Panc1 (cell line): ENCODE measurements around the gene TIAM2. TPM values are rescaled to one million over a fixed set of nuclear protein-coding genes. Genes with fewer than 3 reads are reported as not detected.

Source experiments
- ATAC-seq: fragments of 200-7000 bp; cut with Tn5 transposase; 2 replicates; pipeline ENCODE4 v1.9.1; 2020; ENCODE audit warnings: mild to moderate bottlenecking, moderate library complexity
- BruUV-seq: library from RNA; stranded (reverse); fragments of 400-500 nt; replicated peaks from 2 replicates; lab custom pipeline; 2021; lab: Mats Ljungman, UMichigan
- CTCF ChIA-PET: fragments of 300-600 bp; sonication (Branson Sonifier 250); formaldehyde crosslinking; loops from one replicate; lab custom pipeline; 2022; ENCODE audit warnings: antibody characterized with exemption; lab: Charles Lee
- POLR2A ChIA-PET: fragments of 300-600 bp; sonication (Branson Sonifier 250); formaldehyde crosslinking; loops from one replicate; lab custom pipeline; 2022; ENCODE audit warnings: antibody characterized with exemption; lab: Charles Lee
- DNase-seq: peaks from one replicate; pipeline ENCODE4 v3.0.0-alpha.2; 2010; ENCODE audit warnings: low read depth, low spot score
- H3K27ac ChIP-seq: 2 replicates; pipeline ENCODE4 v1.5.1; 2011; ENCODE audit warnings: mild to moderate bottlenecking, low read length, inconsistent platforms
- H3K27me3 ChIP-seq: fragments of 200-500 bp; sonication (Bioruptor generic); 2 replicates; pipeline ENCODE4 v1.6.0; 2014; ENCODE audit warnings: low read length, inconsistent platforms; ENCODE audit not compliant: control insufficient read depth, insufficient read depth
- H3K36me3 ChIP-seq: fragments of 200-500 bp; sonication (Bioruptor generic); 2 replicates; pipeline ENCODE4 v1.5.1; 2014; ENCODE audit warnings: inconsistent platforms, mild to moderate bottlenecking, low read length, moderate library complexity; ENCODE audit not compliant: control insufficient read depth, insufficient read depth
- H3K4me1 ChIP-seq: 2 replicates; pipeline ENCODE4 v1.5.1; 2011; ENCODE audit warnings: inconsistent platforms, mild to moderate bottlenecking, low read length, moderate library complexity; ENCODE audit not compliant: control insufficient read depth, insufficient read depth
- H3K4me3 ChIP-seq, 2 experiments: 2 replicates each; pipeline ENCODE4 v1.5.1; 2011 to 2012; ENCODE audit warnings: low read depth in 2 of 2, low read length in 2 of 2, mild to moderate bottlenecking in 2 of 2, inconsistent platforms in 1 of 2, moderate library complexity in 1 of 2
- H3K9me3 ChIP-seq: fragments of 200-500 bp; sonication (Bioruptor generic); 2 replicates; pipeline ENCODE4 v1.5.1; 2014; ENCODE audit warnings: low read depth, mild to moderate bottlenecking, inconsistent platforms, low read length, moderate library complexity; ENCODE audit not compliant: control insufficient read depth, insufficient read depth
- POLR2AphosphoS5 ChIP-seq: IDR thresholded peaks from 2 replicates; pipeline ENCODE4 v1.6.1; 2012; ENCODE audit warnings: mild to moderate bottlenecking, low read depth, low read length, moderate library complexity
- SIN3A ChIP-seq: IDR thresholded peaks from 2 replicates; pipeline ENCODE4 v1.6.1; 2012; ENCODE audit warnings: low read depth, mild to moderate bottlenecking, low read length, moderate library complexity, borderline replicate concordance; ENCODE audit not compliant: insufficient read depth
- TCF7L2 ChIP-seq: IDR thresholded peaks from 2 replicates; pipeline ENCODE4 v1.6.1; 2011; ENCODE audit warnings: mild to moderate bottlenecking, low read depth, low read length, inconsistent platforms
- in situ Hi-C: cut with HindIII; loops from 2 replicates; pipeline ENCODE4 v1.10.0; 2016; ENCODE audit warnings: low sequenced_read_pairs, low pct_unique_long_range_greater_than_20kb
- intact Hi-C: fragments of 100-400 bp; cut with micrococcal nuclease; formaldehyde crosslinking; loops from one replicate; pipeline ENCODE4 v1.10.0; 2022; ENCODE audit not compliant: unreplicated experiment
- total RNA-seq: library from RNA; stranded (reverse); gene quantifications from one replicate; pipeline ENCODE4 v1.2.1, GENCODE V29; 2021; ENCODE audit not compliant: unreplicated experiment
- TF ChIP-seq, protein P1 (sequence below), 2 experiments: IDR thresholded peaks; 2 replicates each; pipeline ENCODE4 v1.6.1; 2011 to 2012; ENCODE audit warnings: low read depth in 2 of 2, control low read depth in 1 of 2, low read length in 1 of 2, mild to moderate bottlenecking in 1 of 2, moderate library complexity in 1 of 2; ENCODE audit not compliant: insufficient read depth in 1 of 2
- TF ChIP-seq, protein P2 (sequence below): fragments of 450-650 bp; IDR thresholded peaks from 2 replicates; pipeline ENCODE4 v1.5.1; 2017; ENCODE audit warnings: mild to moderate bottlenecking

TIAM2 gene
- total RNA-seq, 1 experiment from 2014 or later, result 14.9 TPM

DNA sequence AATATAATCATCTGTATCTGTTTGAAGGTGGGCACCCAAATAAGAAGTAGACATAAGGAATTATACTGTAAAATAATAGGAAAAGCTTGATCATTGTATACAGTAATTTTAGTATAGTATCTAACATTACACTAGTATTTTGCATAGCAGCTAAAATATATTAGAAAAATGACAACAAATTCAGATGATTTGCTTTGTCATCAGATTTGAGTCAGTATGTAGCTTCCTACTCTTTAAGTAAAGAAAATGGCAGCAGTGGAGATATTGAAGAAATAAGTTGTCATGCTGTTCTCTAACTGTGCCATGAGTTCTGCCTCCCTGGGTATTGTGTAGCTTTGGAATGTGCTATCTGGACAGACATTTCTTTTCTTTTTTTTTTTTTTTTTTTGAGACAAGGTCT is 74.4 kb downstream of the TIAM2 start:
- no peak overlapping the region for H3K4me3 ChIP-seq
- BruUV-seq, result no TSS peak
- peaks cover 6% of the 10 kb centered on the region; the same call in 1 of the 2 replicates for H3K4me1 ChIP-seq
- intact Hi-C loops, result no loop called here
- H3K27ac ChIP-seq, result no peak overlapping the region
- no peak for TF ChIP-seq TCF7L2
- no peak for TF ChIP-seq POLR2AphosphoS5
- TF ChIP-seq, protein P1, sequence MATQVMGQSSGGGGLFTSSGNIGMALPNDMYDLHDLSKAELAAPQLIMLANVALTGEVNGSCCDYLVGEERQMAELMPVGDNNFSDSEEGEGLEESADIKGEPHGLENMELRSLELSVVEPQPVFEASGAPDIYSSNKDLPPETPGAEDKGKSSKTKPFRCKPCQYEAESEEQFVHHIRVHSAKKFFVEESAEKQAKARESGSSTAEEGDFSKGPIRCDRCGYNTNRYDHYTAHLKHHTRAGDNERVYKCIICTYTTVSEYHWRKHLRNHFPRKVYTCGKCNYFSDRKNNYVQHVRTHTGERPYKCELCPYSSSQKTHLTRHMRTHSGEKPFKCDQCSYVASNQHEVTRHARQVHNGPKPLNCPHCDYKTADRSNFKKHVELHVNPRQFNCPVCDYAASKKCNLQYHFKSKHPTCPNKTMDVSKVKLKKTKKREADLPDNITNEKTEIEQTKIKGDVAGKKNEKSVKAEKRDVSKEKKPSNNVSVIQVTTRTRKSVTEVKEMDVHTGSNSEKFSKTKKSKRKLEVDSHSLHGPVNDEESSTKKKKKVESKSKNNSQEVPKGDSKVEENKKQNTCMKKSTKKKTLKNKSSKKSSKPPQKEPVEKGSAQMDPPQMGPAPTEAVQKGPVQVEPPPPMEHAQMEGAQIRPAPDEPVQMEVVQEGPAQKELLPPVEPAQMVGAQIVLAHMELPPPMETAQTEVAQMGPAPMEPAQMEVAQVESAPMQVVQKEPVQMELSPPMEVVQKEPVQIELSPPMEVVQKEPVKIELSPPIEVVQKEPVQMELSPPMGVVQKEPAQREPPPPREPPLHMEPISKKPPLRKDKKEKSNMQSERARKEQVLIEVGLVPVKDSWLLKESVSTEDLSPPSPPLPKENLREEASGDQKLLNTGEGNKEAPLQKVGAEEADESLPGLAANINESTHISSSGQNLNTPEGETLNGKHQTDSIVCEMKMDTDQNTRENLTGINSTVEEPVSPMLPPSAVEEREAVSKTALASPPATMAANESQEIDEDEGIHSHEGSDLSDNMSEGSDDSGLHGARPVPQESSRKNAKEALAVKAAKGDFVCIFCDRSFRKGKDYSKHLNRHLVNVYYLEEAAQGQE (IDR thresholded peaks at IDR 0.05; ENCODE audit: insufficient read depth in 1 of 2, low read depth in 2 of 2, low read length in 1 of 2), result no peak
- no peak for TF ChIP-seq SIN3A
- TF ChIP-seq, protein P2, sequence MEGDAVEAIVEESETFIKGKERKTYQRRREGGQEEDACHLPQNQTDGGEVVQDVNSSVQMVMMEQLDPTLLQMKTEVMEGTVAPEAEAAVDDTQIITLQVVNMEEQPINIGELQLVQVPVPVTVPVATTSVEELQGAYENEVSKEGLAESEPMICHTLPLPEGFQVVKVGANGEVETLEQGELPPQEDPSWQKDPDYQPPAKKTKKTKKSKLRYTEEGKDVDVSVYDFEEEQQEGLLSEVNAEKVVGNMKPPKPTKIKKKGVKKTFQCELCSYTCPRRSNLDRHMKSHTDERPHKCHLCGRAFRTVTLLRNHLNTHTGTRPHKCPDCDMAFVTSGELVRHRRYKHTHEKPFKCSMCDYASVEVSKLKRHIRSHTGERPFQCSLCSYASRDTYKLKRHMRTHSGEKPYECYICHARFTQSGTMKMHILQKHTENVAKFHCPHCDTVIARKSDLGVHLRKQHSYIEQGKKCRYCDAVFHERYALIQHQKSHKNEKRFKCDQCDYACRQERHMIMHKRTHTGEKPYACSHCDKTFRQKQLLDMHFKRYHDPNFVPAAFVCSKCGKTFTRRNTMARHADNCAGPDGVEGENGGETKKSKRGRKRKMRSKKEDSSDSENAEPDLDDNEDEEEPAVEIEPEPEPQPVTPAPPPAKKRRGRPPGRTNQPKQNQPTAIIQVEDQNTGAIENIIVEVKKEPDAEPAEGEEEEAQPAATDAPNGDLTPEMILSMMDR, result no peak
- in situ Hi-C loops, result no loop called here
- no peak for DNase-seq
- ChIA-PET POLR2A (no interaction called here), CTCF (no interaction called here)
- no peaks in the 10 kb centered on the region for H3K36me3 ChIP-seq
- H3K9me3 ChIP-seq, result no peaks in the 10 kb centered on the region
- H3K27me3 ChIP-seq, result no peaks in the 10 kb centered on the region
- no peak for ATAC-seq

DNA sequence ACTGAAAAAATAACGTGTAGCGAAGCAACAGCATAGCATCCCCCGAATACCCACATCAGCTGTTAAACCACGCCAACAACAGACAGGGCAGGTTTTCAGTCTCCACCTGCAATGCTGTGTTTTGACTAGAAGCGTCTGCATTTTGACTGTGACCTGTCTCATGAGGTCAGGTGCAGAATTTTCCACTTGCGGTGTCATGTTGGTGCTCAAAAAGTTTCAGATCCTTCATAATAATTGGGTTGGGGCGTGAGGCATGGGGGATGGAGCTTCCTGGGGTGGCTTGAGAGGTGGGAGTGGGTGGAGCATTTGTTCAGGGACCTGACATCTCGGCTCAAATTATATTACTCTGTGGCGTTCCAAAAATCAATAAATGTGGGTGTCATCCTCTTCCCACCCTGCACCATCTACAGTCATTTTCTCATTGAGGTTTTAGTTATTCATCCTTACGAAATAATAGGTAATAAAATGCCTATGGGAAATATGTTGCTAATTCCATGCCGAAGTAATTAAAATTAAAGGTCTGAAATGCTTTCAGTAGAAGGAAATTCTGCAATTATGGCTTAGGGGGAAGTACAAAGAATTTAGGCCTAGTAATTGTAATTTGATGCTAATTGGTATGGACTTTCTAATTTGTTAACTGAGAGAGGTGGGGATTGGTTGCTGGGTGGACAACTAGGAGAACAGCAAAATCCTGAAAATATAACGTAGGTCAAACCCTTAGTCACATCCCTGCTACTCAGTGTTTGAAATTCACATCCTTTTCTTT is 81.0 kb downstream of the TIAM2 start:
- BruUV-seq, result no TSS peak
- Histone ChIP-seq H3K27me3 (no peaks in the 10 kb centered on the region), H3K4me3 (no peak overlapping the region), H3K4me1 (peaks cover 6% of the 10 kb centered on the region; the same call in 1 of the 2 replicates), H3K27ac (no peak overlapping the region), H3K36me3 (no peaks in the 10 kb centered on the region), H3K9me3 (no peaks in the 10 kb centered on the region)
- TF ChIP-seq SIN3A (no peak), POLR2AphosphoS5 (no peak)
- TF ChIP-seq, protein P2, result no peak
- TF ChIP-seq, protein P1 (IDR thresholded peaks at IDR 0.05; ENCODE audit: insufficient read depth in 1 of 2, low read depth in 2 of 2, low read length in 1 of 2), result no peak
- POLR2A ChIA-PET, result no interaction called here
- intact Hi-C loops, result no loop called here
- CTCF ChIA-PET, result no interaction called here
- DNase-seq (no peak), ATAC-seq (no peak)
- in situ Hi-C loops, result no loop called here
